Prostate gland (tissue), 2 donors: ENCODE results near the gene ZNF181. TPM values are rescaled to one million over a fixed set of nuclear protein-coding genes. Genes with fewer than 3 reads are reported as not detected.

Experiments
- DNase-seq: peaks from one replicate; pipeline ENCODE4 v3.0.0-alpha.2; 2019; ENCODE audit warnings: low spot score
- H3K27ac ChIP-seq, 2 donors: fragments of 200-600 bp; sonication (generic); 2 replicates each; pipeline ENCODE4 v1.5.1; 2017 to 2019
- H3K27me3 ChIP-seq: fragments of 200-600 bp; sonication (generic); replicated peaks from 2 replicates; pipeline ENCODE4 v1.5.1; 2019; ENCODE audit not compliant: insufficient read depth
- H3K36me3 ChIP-seq, 2 donors: fragments of 200-600 bp; sonication (generic); 1 replicate in 1 of 2; 2 replicates in 1 of 2; pipeline versions ENCODE4 v1.5.1 to v1.8.1; 2017 to 2019
- H3K4me1 ChIP-seq: fragments of 200-600 bp; sonication (generic); replicated peaks from 2 replicates; pipeline ENCODE4 v1.5.1; 2019
- H3K4me3 ChIP-seq, 2 donors: fragments of 200-600 bp; sonication (generic); 2 replicates each; pipeline ENCODE4 v1.5.1; 2017 to 2019
- H3K9me3 ChIP-seq: fragments of 200-600 bp; sonication (generic); 2 replicates; pipeline ENCODE4 v1.5.1; 2017
- POLR2A ChIP-seq: fragments of 450-650 bp; IDR thresholded peaks from one replicate; pipeline ENCODE4 v1.6.1; 2016; ENCODE audit warnings: antibody characterized with exemption, mild to moderate bottlenecking
- POLR2AphosphoS5 ChIP-seq: sonication (generic); formaldehyde crosslinking; IDR thresholded peaks from one replicate; pipeline ENCODE4 v1.6.1; 2017; ENCODE audit warnings: antibody characterized with exemption
- WGBS: methylation state at CpG from one replicate; pipeline ENCODE4 v1.1.5; 2018; 5-methylcytosine and 5-hydroxymethylcytosine counted together
- intact Hi-C: fragments of 100-400 bp; cut with DNase I; formaldehyde crosslinking; loops from one replicate; pipeline ENCODE4 v1.14.2; 2022
- total RNA-seq, 2 donors: library from RNA; depleted of rRNA; stranded (reverse); fragments of >200 nt; gene quantifications; one replicate each; pipeline ENCODE4 v1.1.0, GENCODE V29; 2016
- TF ChIP-seq, protein P1 (sequence below), 4 experiments: fragments of 200-600 bp in 2 of 4; fragments of 450-650 bp in 2 of 4; sonication (generic) in 2 of 4; IDR thresholded peaks; 1 replicate in 3 of 4; 2 replicates in 1 of 4; pipeline ENCODE4 v1.5.1; 2016 to 2019; ENCODE audit warnings: antibody characterized with exemption in 4 of 4, mild to moderate bottlenecking in 2 of 4, moderate library complexity in 2 of 4

Gene ZNF181
- total RNA-seq, 2 donors from 2014 or later, result 18.1 to 38.1 TPM

DNA sequence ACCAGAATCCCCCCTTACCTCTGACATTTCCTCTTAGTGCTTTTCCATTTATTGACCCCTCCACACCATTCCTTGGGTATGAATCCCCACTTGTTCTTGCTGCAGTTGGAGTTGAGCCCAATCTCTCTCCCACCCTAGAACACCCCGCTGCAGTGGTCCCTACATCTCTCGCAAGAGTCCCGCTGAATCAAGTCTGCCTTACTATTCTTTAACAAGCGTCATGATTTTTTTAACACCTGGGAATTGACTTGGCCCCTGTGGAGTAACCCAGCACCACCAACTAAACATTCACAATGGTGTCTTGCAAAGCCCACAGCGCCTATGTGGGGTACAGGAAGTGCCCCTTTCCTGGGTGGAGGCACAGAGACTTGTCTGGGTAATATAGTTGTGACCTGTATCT, 52.2 kb downstream of the ZNF181 start:
- no peak overlapping the region for H3K4me3 ChIP-seq
- no peaks in the 10 kb centered on the region for H3K9me3 ChIP-seq
- H3K4me1 ChIP-seq, result no peaks in the 10 kb centered on the region
- no peak overlapping the region for H3K27ac ChIP-seq
- DNase-seq, result no peak
- WGBS, result 77% methylated on average over 5 of the region's 5 CpGs
- intact Hi-C loops, result no loop called here
- H3K36me3 ChIP-seq, result no peaks in the 10 kb centered on the region
- H3K27me3 ChIP-seq, result no peaks in the 10 kb centered on the region
- TF ChIP-seq, protein P1, sequence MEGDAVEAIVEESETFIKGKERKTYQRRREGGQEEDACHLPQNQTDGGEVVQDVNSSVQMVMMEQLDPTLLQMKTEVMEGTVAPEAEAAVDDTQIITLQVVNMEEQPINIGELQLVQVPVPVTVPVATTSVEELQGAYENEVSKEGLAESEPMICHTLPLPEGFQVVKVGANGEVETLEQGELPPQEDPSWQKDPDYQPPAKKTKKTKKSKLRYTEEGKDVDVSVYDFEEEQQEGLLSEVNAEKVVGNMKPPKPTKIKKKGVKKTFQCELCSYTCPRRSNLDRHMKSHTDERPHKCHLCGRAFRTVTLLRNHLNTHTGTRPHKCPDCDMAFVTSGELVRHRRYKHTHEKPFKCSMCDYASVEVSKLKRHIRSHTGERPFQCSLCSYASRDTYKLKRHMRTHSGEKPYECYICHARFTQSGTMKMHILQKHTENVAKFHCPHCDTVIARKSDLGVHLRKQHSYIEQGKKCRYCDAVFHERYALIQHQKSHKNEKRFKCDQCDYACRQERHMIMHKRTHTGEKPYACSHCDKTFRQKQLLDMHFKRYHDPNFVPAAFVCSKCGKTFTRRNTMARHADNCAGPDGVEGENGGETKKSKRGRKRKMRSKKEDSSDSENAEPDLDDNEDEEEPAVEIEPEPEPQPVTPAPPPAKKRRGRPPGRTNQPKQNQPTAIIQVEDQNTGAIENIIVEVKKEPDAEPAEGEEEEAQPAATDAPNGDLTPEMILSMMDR (IDR thresholded peaks at IDR 0.05), result no peak
- no peak for TF ChIP-seq POLR2AphosphoS5
- TF ChIP-seq POLR2A, result no peak

DNA sequence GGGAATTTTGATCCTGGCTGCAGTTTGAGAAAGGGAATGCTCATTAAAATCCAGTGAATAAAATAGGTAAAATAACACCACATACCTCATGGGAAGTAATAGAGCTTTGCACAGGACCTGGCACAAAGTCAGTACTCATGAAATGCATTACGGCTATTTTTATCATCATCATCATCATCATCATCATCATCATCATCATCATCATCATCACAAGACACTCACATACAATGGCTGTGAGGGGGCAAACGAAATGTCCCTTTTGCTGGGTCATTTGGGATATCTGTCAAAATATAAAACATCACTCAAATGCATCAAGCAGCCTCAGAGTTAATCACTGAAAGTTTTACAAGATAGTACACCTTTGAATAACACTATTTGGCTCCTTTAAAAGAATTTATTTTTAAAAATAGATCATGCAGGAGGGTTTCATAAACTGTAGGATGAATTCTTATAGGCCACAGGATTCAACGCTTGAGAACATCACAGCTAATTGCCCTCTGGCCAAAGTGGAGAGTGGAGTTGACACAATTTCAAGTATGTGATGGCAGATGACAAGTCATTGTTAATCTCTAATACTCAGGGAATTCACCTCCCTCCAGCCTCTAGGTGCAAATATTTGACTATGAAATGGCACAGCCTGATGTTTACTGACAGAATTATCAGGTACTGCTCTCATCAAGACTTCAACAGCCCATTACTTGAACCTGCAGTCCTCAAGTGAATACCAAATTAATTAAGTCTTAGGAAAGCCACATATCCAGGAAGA, 53.2 kb downstream of the ZNF181 start:
- Histone ChIP-seq H3K36me3 (no peaks in the 10 kb centered on the region), H3K9me3 (no peaks in the 10 kb centered on the region), H3K4me3 (no peak overlapping the region), H3K27ac (no peak overlapping the region), H3K27me3 (no peaks in the 10 kb centered on the region), H3K4me1 (no peaks in the 10 kb centered on the region)
- intact Hi-C loops, result no loop called here
- TF ChIP-seq POLR2A, result no peak
- TF ChIP-seq, protein P1 (IDR thresholded peaks at IDR 0.05), result no peak
- no peak for TF ChIP-seq POLR2AphosphoS5
- 63% methylated on average over 3 of the region's 3 CpGs for WGBS
- no peak for DNase-seq

DNA sequence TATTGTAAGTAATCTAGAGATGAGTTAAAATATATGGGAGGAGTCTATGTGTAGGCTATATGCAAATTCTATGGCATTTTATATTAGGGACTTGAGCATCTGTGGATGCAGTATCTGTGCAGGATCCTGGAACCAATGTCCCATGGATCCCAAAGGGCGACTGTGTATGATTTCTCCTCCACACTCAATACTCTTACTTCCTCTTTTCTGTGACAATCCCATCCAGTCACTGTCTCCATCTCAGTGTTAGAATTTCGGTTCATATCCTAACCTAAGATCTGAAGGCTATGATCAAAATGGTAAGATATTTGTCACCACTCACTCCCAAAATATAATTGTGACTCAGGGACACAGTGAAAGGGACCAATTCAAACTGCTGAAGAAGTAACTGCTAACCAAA, 54.0 kb downstream of the ZNF181 start:
- H3K9me3 ChIP-seq, result no peaks in the 10 kb centered on the region
- WGBS, result 75% methylated on average over 2 of the region's 2 CpGs
- intact Hi-C loops, result no loop called here
- H3K36me3 ChIP-seq, result no peaks in the 10 kb centered on the region
- no peaks in the 10 kb centered on the region for H3K27me3 ChIP-seq
- no peak overlapping the region for H3K4me3 ChIP-seq
- H3K4me1 ChIP-seq, result no peaks in the 10 kb centered on the region
- H3K27ac ChIP-seq, result no peak overlapping the region
- no peak for TF ChIP-seq POLR2AphosphoS5
- TF ChIP-seq, protein P1 (IDR thresholded peaks at IDR 0.05), result no peak
- no peak for TF ChIP-seq POLR2A
- DNase-seq, result no peak

DNA sequence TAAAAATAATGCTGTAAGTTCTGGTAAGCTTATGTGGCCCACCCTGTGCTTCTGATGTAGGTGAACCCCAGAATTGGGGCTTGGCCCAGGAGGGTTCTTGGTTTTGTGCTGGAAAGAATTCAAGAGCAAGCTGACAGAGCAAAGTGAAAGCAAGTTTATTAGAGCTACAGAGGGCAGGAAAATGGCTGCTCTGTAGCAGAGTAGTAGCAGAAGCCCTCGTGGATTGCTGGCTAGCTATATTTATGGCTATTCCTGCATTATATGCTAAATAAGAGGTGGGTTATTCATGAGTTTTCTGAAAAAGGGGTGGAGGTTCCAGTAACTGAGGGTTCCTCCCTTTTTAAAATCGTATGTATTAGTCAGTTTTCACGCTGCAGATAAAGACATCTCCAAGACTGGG, 59.5 kb downstream of the ZNF181 start:
- Histone ChIP-seq H3K4me1 (no peaks in the 10 kb centered on the region), H3K27ac (no peak overlapping the region), H3K4me3 (no peak overlapping the region), H3K36me3 (no peaks in the 10 kb centered on the region), H3K9me3 (no peaks in the 10 kb centered on the region), H3K27me3 (no peaks in the 10 kb centered on the region)
- intact Hi-C loops, result no loop called here
- TF ChIP-seq POLR2A, result no peak
- no peak for TF ChIP-seq POLR2AphosphoS5
- TF ChIP-seq, protein P1 (IDR thresholded peaks at IDR 0.05), result no peak
- 70% methylated on average over 3 of the region's 3 CpGs for WGBS
- DNase-seq, result no peak
